Muscle of back (tissue), 11 donors: ENCODE results near the gene REEP1. TPM values are rescaled to one million over a fixed set of nuclear protein-coding genes. Genes with fewer than 3 reads are reported as not detected.
"Not testable (repeated sequence)": the region's sequence is repeated elsewhere in the genome, so short reads cannot be mapped to it uniquely, and the experiment has no call there.

Experiments used
- DNase-seq, 3 donors: peaks; one replicate each; pipeline versions ENCODE4 v3.0.0 to v3.0.0-alpha.2; 2013
- polyA plus RNA-seq, 10 donors: library from polyadenylated mRNA; unstranded; fragments of 120-200 nt; gene quantifications; one replicate each; pipeline ENCODE4 v1.2.1, GENCODE V29; 2013; ENCODE audit not compliant: insufficient read length in 10 of 10

The REEP1 gene
- polyA plus RNA-seq, 10 donors = 38.8 to 84.8 (median 46.1) TPM

DNA sequence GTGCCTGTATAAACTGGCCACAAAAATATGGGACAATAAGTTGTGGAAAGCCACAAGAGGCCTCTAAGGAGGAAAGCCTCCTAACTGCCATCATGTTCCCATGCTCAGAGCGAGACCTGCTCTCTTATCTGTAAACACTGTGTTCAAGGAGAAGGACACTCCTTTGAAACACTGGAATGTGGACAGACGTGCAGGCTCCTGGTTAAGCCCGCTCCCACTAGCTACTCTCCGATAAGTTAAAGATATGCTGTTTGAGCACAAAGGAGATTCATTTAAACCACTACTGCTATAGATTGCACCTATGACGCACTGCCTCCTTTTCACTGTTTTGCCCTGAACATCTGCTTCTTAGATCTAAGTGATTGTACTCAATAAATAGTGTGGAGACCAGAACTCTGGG lies 92.2 kb downstream of the REEP1 start:
- DNase-seq = not testable (repeated sequence)

DNA sequence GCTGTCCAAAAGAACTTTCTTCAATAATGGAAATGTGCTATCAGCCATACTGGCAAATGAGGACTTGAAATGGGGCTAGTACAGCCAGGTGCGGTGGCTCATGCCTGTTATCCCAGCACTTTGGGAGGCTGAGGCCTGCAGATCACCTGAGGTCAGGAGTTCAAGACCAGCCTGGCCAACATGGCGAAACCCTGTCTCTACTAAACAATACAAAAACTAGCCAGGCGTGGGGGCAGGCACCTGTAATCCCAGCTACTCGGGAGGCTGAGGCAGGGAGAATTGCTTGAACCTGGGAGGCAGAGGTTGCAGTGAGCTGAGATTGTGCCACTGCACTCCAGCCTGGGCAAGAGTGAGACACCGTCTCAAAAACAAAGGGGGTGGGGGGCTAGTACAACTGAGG lies 92.6 kb downstream of the REEP1 start:
- not testable (repeated sequence) for DNase-seq

DNA sequence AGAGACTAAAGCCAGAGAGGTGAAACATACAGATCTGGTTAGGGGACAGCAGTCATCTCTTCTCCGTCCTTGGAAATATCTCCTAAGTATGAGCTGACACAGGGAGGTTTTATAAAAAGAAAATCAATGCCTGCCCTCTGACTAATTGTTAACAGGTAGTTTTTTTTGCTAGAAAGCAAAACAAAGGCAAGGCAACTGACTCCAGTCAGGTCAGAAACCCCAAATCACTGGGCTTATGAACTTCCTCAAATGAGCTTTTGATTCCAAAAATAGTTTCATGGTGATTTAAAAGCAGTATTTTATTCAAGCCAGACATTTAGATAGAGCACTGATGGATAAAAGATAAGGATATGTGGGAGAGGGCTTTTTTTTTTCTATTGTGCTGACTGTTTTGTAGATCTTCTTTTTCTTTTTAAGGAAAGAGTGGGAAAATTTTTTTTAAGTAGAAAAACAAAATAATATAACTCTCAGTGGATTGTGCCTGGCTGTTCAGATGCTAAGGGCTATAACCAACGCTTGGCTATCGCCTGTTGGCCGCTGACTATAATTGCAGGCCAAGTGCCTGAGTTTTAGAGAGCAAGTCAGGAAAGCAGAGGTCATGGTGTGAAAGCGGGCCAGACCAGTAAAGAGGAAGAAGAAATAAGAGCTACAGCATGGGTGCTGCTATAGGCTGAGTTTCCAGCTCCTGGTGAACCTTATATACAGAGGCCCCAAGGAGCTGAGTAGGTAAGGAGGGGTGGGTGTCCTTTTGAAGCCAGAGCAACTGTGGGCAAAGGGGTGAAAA lies 93.3 kb downstream of the REEP1 start:
- DNase-seq = no peak

DNA sequence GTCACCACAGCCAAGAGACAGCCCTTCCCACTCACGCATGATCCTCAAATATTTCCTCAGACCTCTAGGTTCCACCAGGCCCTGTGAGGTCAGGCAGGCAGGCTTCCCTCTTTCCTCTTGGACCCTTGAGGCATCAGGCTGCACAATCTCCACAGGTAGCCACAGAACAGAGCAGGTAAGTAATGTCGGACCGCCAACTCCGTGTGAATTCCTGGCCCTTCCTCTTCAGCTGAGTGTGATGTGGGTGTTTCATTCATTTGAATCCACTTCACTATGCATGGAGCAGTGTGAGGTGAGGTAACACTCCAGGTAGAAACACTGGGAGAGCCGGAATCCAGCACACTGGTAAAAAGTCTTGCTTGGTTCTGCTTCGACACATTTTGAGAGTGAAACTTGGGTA lies 94.2 kb downstream of the REEP1 start:
- DNase-seq = no peak

DNA sequence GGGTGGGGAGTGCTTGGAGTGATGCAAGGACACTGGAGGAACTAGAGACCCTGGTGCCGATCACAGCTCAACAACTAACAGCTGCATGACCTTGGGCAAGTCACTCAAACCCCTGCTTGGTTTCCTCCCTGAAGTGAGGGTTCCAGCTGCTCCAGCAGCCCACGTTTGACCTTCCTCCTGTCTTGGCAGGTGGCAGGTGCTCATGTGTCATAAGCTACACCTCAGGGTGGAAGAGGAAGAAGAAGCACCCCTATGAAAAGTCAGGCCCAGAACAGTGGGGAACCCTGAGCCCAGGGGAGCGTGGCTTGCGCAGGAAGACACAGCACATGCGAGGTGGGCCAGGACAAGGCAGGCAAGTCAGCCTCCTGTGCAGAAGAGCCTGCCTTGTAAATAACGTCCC lies 95.8 kb downstream of the REEP1 start:
- DNase-seq = no peak

DNA sequence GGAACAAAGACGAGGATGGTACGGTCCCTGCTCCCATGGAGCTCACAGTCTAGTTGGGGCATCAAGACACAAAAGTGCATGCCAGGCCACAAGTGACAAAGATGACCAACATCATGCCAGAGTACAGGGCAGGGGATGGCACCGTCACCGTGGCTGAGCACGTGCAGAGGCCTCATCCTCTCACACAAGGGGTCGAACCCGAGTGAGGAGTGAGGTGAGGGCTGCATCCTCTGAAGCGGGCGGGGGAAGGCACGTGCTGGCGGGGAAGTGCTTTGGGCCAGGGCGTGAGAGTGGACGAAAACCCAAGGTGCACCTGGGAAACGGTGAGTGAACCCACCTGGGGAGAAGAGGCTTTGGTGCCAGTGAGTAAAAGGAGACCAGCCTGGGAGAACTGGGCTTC lies 97.2 kb downstream of the REEP1 start:
- DNase-seq = no peak

DNA sequence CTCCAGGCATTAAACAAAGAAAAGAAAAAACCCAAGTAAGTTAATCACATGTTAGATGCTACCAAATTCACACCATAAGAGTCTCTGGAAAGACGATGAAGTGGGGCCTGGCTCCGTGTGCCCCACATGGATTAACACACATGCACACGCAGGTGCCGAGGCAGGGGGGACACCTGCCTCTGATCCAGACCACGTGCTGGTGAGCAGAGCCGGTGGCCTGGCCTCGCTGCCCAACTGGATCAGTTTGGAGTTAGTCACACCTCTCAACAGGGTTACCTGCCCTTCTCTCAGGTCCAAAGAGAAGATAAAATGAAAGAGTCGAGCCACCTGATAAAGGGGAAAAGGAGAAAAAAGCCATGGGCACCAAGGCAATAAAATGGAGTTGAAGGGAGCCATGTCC lies 97.7 kb downstream of the REEP1 start:
- DNase-seq = no peak

DNA sequence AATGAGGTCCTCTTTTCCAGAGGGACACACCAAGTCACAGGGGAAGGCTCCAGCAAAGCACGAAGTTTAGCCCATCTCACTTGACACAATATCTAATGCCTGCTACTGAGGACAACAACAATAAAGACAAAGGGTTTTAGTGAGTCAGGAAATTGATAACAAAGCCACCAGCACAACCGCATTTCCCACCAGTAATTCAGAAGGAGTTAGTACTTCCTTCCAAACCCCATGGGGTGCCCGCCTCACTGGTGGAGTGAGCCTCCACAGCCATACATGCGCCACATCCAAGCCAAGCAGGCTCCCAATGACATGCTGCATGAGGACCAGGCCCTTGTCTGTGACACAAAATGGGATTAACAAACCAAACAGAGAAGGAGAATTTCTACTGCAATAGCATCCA lies 98.1 kb downstream of the REEP1 start:
- DNase-seq = no peak

DNA sequence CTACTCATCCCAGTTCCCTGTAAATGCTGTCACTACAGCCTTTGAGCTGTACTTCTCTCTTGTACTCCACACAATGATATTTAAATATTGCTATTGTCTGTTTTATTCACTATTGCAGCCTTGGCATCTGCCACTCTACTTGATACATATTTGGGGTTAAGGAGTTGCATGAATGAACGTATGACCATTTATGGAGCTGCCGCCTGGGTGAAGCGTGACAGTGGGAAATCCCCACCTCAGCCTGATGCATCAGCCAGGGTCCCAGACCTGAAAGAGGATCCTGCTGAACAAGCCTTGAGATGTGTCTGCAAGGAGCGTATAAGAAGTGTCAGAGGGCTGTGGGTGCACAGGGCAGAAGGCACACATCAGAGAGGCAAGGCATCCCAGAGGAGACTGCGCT lies 99.1 kb downstream of the REEP1 start:
- no peak for DNase-seq

DNA sequence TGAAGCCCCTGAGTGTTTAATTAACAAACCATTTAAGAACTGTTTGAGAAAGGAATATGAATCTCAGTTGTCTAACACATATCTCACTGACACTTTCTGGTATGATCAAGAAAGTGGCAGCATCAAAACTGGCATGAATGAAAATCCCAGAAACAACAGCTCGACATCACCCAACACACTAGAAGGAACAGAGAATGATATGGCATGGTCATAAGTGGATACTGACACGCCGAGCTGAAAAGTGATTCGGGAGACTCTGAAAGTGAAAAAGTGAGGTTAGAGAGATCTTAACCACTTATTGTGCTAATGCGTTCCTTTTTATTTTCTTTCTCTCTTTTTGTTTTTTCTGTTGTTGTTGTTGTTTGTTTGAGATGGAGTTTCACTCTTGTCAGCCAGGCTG lies 100.3 kb downstream of the REEP1 start:
- no peak for DNase-seq

DNA sequence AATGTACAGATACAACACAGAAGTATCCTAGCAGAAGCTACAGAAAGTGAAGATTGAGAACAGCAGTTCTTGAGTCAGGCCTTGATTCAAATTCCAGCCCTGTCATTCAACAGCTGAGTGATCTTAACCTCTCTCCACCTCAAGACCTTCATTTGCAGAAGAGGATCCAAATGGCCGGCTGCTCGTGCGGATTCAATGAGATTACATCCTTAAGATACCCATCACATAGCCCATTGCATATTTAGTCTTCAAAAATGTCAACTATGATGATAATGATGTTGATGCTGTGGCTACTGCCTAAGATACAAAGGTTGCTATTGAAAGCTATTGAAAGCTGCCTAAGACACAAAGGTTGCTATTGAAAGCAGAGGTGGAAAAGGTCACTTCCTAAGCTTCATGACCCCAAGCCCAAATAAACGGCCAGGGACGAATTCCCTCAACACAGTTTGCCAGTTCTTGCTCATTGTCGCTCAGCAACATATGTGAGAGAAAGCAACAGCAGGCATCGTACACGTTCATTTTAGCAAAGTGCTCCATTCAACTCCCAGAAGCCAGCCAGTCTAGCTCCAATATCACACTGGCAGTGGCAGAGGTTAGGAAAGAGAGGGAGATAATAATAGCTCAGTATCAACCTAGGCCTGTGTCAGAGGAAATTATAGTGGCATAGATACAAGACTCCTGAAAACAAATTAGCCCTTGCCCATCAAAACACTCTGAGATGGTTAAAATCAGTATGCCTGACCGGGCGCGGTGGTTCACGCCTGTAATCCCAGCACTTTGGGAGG lies 102.0 kb downstream of the REEP1 start:
- no peak for DNase-seq

DNA sequence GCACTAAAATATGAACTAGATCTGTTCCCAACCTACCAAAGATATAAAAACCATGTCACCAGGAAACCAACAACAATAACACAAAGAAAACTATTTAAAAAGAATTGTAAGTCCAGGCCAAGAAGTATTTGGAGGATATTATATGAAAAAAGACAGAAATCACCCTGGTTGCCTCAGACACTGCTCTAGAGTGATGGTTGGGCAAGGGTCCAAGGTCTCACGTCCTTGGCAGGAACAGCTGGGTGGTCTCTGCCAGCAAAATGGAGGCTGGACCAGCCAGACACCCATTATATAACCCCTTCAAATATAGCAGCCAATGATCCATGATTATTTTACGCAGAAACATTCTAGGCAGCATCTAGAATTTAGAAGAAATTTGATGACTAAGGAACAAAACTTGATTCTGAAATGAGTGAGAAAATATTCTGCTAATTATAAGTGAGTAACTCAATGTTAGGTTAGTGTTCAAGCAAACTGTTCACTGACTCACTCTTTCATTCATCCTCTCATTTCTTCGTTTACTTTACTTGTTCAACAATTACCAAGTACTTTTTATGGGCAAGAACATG lies 102.8 kb downstream of the REEP1 start:
- no peak for DNase-seq

DNA sequence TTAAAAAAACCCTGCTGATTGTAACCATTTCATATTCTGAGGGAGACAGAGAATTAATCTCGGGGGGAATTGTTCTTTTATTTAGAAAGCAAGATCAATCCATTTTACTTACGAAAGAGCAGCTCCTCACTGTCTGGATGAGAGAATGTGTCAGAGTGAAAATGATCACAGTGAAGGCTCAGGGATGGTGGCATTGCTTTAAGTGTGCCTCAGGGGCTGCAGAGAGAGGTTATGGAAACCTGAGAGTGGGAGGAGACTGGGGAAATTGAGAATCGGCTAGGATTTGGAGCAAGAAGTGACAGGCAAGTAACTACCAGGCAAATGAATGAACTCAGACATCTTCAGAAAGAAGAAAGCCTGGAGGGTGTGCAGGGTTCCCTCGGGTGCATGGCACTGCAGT lies 104.0 kb downstream of the REEP1 start:
- no peak for DNase-seq

DNA sequence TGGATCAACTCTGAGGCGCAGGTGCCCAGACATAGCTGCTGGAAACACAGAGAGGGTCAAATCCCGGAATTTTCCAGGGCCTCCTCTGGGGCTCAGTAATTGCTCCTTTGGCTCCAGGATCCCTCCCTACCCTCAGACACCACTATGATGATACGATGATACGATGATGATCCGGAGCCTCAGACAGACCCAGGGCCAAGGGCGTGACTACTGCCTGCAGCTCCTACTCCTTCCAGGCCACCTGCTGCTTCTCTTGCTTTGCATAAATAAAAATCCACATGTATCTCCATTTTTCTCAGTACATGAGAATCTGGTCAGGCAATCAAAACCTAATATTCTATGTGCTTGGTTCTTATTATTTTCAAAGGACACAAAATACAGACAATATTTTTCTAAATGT lies 104.5 kb downstream of the REEP1 start:
- DNase-seq = no peak

DNA sequence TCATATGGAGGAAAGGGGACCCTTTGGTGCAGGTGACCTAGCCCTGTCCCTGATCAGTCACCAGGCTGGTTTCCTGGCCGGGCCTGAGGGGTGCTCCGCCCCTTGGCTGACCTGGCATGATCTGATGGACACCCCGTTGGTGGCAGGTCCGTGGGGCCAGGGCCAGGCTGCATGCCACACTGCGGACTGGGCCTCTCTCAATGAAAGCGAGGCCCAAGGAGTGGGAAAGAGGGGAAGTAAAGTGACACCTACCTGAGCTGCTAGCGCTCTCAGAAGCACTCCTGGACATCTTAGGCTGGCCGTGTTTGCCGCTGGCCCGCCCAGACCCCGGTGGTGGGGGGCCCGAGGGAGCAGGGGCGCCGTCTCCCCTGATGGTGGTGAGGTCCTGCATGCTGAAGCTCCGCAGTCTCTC lies 105.0 kb downstream of the REEP1 start:
- no peak for DNase-seq

DNA sequence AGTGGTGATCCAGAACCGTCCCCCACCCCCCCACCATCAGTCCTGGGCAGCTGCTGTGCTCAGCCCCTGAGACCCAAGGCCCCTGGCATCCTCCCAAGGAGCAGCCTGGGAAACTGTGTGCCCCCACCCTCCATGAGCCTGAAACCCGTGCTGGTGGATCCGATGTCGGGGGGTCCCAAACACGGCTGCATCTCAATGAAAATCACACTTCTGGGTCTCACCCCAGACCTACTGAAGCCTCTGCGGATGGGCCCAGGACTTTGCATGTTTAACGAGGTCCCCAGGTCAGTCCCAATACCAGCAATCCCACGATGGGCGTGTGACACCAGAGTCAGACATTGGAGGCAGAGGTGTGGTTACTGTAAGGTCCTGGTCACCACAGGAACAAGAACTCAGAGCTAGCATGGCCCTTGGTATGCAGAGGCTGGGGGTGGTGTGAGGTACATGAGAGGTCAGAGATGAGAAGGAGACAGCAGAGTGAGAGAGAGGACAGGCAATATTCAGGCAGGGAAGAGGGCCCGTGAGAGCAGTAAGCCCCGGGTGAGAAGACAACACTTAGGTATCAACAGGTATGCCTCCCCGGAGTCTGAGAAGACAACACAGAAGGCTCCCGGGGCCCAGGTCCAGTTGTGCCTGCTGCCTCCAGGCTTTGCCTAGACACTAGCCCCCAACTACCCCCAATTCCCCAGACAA lies 105.6 kb downstream of the REEP1 start:
- DNase-seq = no peak

DNA sequence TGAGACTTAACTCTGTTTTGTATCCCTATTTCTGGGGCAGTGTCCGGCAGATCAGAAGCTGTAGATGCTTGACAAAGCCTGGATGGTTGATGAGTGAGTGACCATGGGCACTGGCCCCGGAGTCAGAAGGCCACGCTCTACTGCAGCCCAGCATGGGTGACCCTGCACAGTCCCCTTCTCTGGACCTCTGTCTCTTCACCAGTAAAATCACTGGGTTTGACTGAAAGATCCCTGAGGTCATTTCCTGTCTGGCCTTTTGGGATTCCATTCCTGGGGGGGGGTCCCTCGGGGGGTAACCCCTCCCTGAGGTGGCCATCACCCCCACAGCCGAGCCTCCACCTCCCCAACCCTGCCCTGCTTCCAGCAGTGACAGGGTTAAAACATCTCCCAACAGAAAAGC lies 106.5 kb downstream of the REEP1 start:
- DNase-seq = no peak

DNA sequence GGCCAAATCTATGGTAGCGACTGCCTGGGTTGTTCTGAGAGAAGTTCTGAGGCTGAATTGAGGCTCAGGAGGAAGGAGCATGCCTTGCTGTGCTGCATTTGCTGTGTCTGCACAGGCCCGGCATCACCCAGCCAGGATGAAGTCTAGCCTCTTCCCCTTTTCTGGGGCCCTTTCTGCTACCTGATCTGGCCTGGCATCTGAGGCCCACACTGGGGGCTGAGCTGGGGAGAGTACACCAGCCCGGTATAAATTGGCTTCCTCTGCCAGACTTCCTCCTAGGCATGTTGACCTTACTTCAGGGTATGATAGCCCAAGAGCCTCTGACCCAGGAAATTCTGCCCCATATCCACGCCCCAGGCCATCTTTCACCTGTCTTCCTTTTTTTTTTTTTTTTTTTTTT lies 108.2 kb downstream of the REEP1 start:
- no peak for DNase-seq

DNA sequence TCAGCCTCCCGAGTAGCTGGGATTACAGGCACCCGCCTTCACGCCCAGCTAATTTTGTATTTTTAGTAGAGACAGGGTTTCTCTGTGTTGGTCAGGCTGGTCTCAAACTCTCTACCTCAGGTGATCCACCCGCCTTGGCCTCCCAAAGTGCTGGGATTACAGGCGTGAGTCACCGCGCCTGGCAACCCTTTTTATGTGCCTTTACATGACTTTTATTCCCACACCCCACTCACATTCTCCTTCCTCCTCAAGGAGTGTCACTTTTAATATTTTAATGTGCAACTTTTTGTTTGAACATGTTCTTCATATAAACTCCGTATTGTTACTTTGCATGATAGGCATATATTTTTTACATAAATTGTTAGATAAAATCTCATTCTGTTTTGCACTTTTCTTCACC lies 108.9 kb downstream of the REEP1 start:
- DNase-seq = not testable (repeated sequence)

DNA sequence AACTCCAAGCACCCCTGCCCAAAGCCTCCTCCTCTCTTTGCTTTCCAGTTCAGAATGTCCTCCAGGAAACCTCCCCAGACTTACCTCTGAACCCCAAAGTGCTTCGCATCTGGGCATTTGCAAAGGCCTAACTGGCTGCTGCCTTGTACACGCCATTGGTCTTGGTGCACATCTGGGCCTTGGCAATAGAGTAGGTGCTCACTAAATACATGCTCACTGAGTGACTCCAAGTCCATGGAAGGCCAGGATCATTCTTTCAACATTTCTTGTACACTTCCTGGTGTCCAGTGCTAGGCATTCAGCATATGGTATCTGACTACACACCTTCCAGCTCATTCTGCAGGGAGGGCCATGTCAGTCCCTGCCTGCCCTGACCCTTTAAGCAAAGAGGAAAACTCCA lies 109.7 kb downstream of the REEP1 start:
- DNase-seq = no peak

DNA sequence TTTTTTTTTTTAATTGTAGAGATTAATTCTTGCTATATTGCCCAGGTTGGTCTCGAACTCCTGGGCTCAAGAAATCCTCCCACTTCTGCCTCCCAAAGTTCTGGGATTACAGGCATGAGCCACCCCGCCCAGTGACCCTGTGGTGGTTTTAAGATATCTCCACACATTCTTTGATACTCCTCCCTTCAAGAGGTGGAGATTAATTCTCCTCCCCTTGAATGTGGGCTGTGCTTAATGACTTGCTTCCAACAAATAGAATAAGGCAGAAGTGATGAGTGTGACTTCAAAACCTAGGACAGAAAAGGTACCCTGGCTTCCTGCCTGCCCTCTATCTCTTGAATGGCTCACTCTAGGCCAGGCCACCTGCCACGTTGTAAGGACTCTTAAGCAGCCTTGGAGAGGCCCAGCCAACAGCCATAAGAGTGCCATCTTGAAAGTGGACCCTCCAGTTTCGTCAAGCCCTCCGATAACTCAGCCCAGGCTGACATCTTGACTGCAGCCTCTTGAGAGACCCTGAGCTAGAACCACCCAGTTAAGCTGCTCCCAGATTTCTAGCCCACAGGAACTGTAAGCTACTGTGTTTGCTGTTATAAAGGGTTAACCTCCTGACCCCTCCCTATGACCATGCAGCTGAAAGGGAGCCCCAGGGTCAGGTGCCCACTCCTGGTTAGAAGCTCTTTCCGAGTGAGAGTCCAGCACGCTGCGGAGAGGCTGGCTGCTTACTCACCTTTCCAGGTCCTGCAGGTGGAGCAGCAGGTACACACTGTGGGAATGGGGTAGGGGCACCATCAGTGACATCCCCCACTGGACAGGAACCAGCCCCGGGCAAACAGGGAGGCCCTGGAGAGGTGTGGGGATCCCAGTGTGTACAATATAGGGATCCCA lies 110.5 kb downstream of the REEP1 start:
- DNase-seq = no peak
